Non-pigmented ciliary epithelial cell (primary cell): ENCODE measurements around the gene PNMA8C.
"Not testable (repeated sequence)": the region's sequence is repeated elsewhere in the genome, so short reads cannot be mapped to it uniquely, and the experiment has no call there.

Source experiments
- DNase-seq: peaks from one replicate; pipeline ENCODE4 v3.0.0-alpha.2; 2010; ENCODE audit warnings: low read depth

Gene PNMA8C

DNA sequence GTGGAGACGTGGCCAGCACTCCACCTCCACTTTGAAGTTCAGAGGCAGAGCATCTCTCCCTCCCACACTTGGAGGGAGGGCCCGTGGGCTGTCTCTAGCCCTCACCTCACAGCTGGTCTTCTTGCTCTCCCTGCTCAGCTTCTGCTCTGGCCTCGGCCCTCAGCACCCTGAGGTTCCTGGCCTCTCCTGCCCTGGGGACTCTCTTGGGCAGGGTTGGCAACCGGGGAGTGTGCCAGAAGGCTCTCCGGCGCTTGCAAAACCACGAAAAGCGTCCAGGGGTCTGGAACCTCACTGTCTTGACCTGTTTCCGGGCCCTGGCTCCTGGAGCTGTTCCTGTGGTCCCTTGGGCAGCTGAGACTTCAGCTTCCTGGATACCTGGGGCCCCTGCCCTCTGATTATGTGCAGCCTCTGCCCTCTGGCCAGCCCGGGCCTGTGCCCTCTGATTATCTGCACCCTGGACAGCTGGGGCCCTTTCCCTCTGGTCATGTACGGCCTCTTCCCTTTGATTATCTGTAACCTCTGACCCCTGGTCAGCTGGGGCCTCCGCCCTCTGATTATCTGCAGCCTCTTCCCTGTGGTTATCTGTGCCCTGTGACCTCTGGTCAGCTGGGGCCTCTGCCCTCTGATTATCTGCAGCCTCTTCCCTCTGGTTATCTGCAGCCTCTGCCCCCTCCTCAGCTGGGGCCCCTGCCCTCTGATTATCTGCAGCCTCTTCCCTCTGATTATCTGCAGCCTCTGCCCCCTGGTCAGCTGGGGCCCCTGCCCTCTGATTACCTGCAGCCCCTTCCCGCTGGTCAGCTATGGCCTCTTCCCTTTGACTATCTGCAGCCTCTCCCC is 17.4 kb downstream of the PNMA8C start:
- no peak for DNase-seq

DNA sequence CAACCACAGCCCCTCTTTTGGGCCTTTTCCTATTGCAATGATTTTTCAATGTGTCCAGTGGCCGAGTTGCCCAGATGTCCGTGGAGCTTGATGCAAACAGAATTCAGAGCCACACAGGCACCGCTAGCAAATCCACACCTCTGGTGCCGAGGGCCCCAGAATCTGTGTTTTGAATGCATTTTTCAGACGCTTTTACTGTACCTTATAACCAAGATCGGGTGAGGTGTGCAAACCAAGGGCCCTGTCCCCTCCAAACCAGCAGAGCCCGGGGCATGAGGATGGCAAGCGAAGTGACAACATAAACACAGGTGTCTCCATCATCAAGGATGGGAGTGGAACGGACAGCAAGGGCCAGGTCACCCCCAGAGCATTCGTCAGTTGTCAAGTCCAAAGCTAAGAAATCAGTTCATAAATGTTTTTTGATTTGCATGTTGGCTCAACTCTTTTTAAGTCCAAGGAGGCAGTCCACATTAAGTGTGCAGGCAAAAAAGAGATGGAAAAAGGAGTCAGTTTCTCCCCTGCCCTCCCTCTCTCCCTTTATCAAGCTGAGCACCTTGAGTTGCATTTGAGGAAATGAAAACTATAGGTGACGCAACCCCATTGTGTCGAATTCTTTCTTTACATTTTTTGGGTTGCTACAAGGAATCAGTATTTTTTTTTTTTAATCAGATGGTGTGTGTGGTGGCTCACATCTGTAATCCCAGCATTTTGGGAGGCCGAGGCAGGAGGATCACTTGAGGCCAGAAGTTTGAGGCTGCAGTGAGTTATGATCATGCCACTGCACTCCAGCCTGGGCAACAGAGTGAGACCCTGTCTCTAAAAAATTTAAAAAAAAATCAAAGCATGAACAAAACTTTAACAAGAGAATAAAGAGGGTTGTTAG is 18.3 kb downstream of the PNMA8C start:
- no peak for DNase-seq

DNA sequence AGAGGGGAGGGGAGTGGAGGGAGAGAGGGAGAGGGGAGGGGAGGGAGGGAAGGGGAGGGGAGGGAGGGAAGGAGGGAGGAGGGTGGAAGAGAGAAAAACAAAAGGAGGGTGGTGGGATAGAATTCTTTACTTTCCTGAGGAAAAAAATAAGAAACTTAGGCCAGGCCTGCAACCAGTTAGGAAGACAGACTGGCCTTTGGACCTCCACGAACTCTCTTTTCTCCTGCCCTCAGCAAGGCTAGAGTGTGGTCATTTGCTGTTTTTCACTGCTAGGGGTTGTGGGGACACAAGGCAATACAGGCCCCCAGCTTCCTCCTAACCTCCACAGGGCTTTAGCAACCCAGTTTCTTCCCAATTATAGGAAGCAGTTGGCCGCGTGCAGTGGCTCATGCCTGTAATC is 19.5 kb downstream of the PNMA8C start:
- DNase-seq: no peak

DNA sequence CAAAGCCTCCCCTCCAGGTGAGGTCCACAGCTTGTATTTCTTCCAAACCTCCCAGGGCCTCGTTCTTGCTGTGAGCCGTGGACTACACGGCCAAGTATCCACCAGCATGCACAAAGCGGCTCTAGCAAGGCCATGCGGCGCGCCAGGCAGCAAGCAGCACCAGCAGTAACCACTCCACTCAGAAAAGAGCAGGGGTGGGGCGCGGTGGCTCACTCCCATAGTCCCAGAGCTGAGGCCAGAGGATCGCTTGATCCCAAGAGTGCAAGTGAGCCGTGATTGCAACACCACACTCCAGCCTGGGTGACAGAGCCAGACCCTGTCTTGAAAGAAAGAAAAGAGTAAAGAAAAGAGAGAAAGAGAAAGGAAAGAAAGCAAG is 20.1 kb downstream of the PNMA8C start:
- DNase-seq: no peak

DNA sequence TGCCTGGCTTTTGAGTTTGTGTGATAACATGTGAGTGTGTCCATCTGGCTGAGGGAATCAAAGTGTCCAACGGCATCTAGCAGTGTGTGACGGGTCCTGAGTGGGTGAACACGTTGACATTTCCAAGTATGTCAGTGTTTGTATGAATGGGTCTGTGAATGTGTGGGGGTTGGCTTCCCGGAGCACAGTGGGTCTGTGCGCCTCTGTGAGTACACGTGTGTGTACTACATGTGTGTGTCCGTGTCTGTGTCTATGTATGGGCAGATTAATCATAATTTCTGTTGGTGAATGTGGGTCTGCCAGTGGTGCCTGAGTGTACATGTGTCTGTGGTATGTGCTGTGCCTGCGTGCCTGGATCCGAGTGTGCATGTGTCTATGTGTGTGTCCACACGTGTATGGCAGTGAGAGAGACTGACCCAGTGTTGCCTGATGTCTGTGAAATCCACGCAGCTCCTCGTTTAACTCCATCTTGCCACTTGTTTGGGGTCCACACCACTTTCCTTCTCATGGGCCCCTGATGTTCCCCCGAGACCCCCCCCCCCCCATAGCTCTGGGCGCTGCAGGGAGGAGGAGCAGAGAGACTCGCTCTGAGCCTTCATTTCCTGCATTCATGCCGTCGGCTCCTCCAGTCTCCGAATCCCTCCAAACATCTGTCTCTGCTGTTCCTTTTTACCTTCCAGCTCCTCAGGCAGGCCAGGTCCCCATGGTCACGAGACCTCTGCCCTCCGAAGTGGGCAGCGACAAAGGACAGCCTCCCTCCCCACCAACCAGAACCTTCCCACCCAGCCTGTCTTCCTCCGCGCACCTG is 20.7 kb downstream of the PNMA8C start:
- DNase-seq: no peak

DNA sequence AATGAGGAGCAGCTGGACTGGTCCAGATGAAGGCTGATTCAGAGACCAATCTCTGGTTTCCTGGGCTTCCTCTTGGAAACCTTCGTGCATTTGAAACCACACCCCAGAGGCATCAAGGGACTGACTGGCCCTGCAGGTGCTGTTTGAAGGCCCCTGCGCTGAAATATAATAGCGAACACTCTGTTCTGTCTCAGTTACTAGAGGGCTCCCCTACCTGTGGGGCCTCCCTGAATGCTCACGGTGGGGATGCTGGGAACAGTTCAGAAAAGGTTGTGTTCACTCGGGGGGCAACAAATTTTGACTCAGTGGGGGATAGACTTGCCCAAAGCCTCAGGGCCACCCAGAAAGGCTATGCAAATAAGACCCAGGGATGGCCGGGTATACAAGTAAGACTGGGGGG is 21.8 kb downstream of the PNMA8C start:
- no peak for DNase-seq

DNA sequence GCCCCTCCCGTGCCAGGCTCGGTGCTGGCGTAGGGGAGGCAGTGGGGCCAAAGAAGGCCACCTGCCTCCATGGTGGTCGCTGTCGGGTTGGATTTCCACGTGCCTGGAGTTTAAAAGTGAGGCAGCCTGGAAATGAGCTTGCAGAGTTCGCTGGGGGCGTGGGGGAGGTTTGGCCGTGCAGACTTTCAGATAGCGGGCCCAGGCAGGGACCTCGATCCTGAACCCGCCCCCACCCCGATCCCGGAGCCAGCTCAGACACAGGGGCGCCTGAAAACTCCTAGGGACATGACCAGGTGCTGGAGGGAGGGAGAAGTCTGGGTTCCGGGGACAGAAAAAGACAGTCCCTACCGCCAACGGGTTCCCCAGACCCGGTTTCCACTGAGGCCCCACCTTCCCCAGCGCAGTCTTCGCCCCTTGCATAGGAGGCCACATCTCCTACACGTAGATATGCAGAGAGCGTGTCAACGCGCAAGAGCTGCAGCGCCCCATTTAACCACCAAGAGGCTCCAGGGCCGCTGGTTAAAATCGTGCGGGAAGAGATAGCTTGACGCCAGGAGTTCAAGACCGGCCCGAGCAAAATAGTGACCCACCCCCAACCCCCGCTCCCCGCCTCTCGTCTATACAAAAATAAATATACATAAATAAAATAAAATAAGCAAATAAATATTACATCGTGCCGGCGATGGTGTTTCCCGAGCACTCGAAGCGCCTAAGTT is 23.8 kb downstream of the PNMA8C start:
- DNase-seq: no peak

DNA sequence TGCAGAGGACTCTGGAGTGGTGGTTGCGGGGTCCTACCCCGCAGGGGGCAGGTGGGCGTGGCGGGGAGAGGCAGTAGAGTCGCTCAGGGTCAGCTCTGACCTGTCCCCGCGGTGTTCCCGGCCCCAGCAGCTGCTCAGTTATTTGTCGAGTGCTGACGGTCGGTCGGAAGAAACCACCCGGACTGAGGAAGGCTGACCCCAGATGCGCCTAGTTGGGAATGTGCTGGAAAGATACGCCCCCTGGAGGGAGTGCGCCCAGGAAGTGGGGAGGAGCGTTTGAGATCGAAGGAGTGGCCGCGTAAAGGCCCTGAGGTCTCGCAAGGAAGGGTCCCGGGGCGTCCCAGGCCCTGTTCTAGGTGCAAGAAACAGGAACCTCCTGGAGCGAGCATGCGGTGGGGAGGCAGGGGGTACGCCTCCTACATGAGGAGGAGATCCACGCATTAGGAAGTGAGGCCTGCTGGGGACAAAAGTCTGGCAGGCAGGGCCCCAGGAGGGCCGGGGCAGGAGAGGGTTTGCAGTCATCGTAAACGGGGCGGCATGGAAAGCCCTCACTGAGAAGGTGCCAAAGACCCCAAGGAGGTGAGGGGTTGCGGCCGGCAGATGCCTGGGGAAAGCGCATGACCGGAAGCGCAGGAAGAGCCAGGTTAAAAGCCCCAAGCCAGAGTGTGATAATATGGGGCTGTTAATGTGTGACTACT is 24.5 kb downstream of the PNMA8C start:
- no peak for DNase-seq

DNA sequence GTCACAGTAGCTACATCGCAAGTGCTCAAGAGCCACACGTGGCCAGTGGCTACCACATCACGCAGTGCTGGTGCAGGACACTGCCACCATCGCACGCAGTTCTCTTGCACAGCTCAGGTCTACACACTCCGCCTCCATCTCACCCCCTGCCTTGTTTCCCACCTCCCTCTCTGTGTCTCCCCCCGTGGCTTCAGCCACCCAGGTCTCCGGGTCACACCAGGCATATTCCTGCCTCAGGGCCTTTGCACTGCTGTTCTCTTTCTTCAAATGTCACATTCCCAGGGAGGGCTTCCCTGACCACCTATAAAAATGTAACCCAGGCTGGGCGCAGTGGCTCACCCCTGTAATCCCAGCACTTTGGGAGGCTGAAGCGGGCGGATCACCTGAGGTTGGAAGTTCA is 26.0 kb downstream of the PNMA8C start:
- DNase-seq: no peak

DNA sequence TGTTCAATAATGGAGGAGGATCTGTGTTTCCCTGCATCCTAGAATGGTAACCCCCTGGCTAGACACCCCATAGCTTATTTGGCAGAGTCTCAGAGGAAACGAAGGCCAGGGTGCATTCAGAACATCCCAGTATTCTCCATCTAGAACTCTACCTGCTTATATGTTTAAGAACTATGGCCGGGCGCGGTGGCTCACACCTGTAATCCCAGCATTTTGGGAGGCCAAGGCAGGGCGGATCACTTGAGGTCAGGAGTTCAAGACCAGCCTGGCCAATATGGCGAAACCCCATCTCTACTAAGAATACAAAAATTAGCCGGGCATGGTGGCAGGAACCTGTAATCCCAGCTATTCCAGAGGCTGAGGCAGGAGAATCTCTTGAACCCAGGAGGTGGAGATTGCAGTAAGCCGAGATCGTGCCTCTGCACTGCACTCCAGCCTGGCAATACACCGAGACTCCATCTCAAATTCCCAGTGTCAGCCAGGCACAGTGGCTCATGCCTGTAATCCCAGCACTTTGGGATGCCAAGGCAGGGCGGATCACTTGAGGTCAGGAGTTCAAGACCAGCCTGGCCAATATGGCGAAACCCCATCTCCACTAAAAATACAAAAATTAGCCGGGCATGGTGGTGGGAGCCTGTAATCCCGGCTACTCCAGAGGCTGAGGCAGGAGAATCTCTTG is 30.8 kb downstream of the PNMA8C start:
- not testable (repeated sequence) for DNase-seq

DNA sequence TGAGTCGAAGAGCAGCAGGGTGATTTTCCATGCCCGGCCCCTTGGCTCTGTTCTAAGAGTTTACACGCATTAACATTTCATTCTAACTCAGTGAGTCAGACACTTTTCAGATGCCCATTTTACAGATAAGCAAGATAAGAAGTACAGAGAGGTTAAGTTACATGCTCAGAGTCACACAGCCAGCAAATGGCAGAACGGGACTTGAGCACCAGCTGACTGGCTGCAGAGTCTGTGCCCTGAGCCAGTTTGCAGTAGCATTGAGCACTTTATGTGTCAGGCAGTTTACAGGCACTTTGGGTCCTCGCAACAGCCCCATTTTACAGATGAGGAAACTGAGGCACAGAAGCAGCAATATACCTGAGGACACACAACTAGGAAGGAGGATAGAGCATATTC is 34.3 kb downstream of the PNMA8C start:
- DNase-seq: no peak

DNA sequence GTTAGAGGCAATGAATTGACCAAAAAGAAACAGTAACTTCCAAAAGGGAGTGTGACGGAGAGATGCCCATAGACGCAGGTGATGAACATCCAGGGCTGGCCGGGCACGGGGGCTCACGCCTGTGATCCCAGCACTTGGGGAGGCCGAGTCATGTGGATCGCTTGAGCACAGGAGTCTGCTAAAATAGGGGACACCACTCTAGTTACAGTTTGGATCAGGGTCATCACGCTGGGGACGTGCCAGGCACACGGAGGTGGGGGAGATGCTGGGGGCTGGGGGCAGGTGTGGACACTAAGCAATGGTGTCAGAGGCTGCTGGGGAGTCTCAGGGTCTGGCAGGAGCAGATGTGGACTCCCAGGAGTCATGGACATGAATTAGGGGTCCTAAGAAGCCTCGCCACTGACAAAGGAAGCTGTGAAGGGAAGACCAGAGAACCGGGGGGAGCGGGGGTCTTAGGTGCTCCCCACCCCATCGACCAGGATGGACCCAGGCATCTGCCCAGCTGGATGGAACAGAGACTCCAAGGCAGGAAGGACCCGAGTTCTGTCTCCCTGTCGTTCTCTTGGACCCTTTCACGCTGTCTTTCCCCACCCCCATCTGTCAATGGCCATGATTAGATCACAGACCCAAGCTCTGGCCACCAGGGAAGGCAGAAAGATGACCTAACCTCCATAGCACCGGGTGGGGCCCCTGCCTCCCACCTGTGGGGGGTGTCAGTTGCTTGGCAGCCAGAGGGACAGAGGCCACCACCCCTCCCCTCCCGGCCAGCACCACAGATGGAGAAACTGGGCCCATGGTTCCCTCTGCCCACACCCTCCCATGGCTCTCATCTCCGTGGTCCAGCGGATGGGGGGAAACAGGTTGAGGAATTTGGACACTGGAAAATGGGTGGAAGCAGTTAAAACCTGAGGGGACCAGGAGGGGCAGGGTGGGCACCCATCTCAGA is 35.0 kb downstream of the PNMA8C start:
- no peak for DNase-seq

DNA sequence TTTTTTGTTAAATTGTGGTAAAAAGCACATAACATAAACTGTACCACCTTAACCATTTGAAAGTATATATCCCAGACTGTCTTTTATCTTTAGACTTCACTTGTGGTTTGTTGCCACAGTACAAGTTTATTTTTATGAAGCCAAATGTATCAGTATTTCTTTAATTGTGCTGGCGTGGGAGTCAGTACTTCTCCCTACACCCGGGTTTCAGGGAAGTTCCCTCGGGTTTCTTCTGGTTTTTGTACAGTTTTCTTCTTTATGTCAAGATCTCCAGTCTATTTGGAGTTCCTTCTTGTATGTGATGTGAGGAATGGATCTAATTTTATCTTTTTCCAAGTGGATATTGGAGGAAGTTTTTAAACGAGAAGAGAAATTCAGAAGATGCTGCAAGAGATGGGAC is 35.9 kb downstream of the PNMA8C start:
- no peak for DNase-seq

DNA sequence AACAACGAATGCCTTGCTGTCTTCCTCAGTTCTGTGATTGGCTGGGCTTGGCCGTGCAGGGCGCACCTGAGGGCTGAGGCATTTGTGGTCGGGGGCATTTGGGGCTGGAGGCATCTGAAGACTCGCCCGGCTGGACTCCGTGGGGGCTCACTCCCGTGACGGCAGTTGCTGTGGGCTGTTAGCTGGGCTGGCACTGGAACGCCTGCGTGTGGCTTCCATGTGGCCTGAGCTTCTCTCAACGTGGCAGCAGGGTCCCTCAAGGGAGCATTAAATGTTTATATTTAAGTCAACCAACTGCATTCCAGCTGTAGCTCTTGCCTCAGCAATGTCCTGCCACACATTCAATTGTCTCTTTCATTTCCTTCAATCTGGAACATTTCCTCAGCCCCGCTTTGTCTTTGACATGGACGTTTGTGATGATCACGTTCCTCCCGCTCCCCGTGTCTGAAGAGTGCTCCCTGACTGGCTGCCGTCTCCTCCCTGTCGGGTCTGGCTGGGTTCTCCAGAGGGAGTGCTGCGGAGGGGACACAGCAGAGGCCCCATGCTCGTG is 36.4 kb downstream of the PNMA8C start:
- DNase-seq: no peak

DNA sequence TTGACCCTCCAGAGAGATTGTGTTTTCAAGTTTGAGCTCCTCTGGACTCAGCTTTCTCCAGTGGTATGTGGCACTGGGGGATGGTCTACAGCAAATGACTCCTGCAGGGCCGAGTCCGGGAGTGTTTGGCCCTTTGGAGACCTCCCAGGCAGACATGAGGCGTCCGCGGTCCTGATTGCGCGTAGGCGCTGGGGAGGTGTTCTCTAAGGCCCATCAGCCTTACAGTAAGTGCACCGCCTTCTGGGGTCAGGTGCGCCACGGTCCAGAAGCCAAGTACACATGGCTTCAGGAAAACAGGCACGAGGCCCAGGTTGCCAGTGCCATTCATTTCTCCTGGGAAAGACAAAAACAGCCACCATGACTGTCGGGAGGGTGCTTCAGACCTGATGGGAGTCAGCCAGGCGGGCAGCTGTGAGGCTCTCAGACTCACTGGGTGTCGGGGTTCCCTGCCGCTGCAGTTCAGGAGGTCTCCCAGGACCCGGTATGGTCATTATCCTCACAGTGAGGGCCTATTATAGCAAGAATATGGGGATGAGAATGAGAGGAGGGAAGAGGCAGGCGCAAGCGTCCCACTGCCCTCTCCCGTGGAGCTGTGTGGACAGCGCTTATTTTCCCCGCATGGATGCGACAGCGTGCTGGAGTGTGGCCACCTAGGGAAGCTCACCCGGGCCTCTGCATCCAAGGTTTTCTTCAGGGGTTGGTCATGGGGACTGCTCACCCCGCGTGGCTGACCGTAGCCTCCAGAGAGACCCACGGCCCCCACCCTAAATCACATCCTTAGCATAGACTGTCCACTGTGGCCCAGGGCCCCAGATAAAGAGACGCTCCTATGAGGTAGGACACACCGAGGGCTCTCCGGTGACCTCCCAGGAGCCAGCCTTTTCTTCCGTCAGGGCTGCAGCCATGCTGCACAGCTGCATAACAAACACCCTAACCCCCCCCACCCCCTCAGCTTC is 37.2 kb downstream of the PNMA8C start:
- DNase-seq: no peak

DNA sequence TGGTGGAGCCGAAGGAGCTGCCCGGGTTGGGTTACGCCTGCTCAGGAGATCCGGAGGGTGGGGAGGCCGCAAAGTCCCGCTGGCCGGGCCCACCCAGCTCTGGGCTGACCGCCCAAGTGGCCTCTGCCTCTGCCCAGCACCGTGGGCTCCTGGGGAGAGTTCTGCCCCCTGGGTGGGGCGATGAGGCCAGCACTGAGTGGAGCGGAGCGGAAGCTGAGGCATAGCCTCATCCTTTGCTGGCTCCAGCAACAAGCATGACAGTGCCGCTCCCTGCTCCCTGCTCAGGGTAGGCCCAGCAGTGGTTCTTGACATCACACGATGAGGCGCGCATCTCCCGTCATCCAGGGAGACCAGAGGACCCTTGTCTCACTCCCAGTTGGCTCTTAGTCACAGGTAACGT is 37.9 kb downstream of the PNMA8C start:
- DNase-seq: no peak

DNA sequence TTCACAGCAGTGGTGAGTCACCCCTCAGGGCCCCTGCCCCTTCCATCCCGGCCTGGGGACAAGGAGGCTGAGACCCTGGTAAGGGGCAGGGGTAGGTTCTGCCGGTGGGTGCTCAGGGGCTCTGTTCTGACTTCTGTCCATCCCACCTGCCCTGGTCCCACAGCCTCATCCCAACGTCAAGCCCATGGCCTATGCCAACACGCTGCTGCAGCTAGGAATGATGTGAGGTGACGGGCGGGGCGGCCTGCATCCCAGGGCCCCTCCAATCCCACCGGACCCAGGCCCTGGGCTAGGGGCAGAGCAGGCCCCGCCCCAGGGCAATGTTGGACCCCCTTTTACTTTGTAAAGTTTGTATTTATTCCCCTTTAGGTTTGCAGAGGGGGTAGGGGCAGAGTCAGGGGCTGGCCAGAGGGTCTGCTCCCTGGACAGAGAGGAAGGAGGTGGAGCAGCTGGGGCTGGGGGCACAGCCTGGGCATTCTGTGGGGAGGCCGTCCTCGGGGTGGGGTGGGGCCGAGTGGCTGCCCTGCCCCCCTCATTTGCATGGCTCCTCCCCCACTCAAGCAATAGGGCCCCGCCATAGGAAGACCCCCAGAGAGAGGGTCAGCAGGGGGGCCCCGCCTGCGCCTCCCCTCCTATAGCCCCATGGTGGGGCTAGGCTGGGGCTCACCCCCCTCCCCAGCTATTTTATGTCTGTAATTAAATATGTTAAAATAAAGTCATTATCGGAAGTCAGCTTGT is 38.4 kb downstream of the PNMA8C start:
- no peak for DNase-seq
